Breast epithelium (tissue), 3 donors: ENCODE data around the gene NEK1.

Source experiments
- CTCF ChIP-seq, 3 donors: fragments of 450-650 bp; IDR thresholded peaks; one replicate each; pipeline ENCODE4 v1.5.1; 2016 to 2017; ENCODE audit warnings: antibody characterized with exemption in 3 of 3, mild to moderate bottlenecking in 3 of 3, moderate library complexity in 3 of 3
- POLR2A ChIP-seq: fragments of 450-650 bp; IDR thresholded peaks from one replicate; pipeline ENCODE4 v1.6.1; 2016; ENCODE audit warnings: antibody characterized with exemption, mild to moderate bottlenecking, moderate library complexity

- no peak for TF ChIP-seq POLR2A
- TF ChIP-seq CTCF (IDR thresholded peaks at IDR 0.05), result no peak
Observed at GRCh38 chr4:169615467-169616106, 3.2 kb upstream of the NEK1 start.
